Osteoblast (primary cell): ENCODE measurements around the gene GAMT. TPM values are rescaled to one million over a fixed set of nuclear protein-coding genes. Genes with fewer than 3 reads are reported as not detected.

ENCODE experiments used
- DNase-seq: peaks from one replicate; pipeline ENCODE4 v3.0.0; 2011; ENCODE audit warnings: low spot score, mixed read lengths; ENCODE audit not compliant: insufficient read length; ENCODE audit errors: missing footprints
- H2AFZ ChIP-seq: 2 replicates; pipeline ENCODE4 v1.6.0; 2011; ENCODE audit warnings: mild to moderate bottlenecking, low read length
- H3K27ac ChIP-seq: 2 replicates; pipeline ENCODE4 v1.5.1; 2011; ENCODE audit warnings: mild to moderate bottlenecking, low read depth, low read length, moderate library complexity
- H3K27me3 ChIP-seq: 2 replicates; pipeline ENCODE4 v1.6.0; 2012; ENCODE audit warnings: mild to moderate bottlenecking, control low read depth, inconsistent platforms, low read length, moderate library complexity; ENCODE audit not compliant: insufficient read depth
- H3K36me3 ChIP-seq: 2 replicates; pipeline ENCODE4 v1.5.1; 2011; ENCODE audit warnings: mild to moderate bottlenecking, low read length, control low read depth, moderate library complexity; ENCODE audit not compliant: insufficient read depth
- H3K4me1 ChIP-seq: 2 replicates; pipeline ENCODE4 v1.5.1; 2011; ENCODE audit warnings: mild to moderate bottlenecking, low read length, control low read depth, moderate library complexity; ENCODE audit not compliant: insufficient read depth
- H3K4me2 ChIP-seq: 2 replicates; pipeline ENCODE4 v1.6.0; 2011; ENCODE audit warnings: mild to moderate bottlenecking, low read length; ENCODE audit not compliant: insufficient read depth
- H3K4me3 ChIP-seq: fragments of 200-600 bp; sonication (generic); 3 replicates; pipeline ENCODE4 v1.5.1; 2012; ENCODE audit warnings: mild to moderate bottlenecking, low read length, inconsistent platforms; ENCODE audit not compliant: insufficient read depth
- H3K79me2 ChIP-seq: 2 replicates; pipeline ENCODE4 v1.6.0; 2012; ENCODE audit warnings: mild to moderate bottlenecking, low read length, control low read depth, inconsistent platforms; ENCODE audit not compliant: insufficient read depth
- H3K9me3 ChIP-seq: 2 replicates; pipeline ENCODE4 v1.5.1; 2011; ENCODE audit warnings: low read depth, low read length, control low read depth
- H4K20me1 ChIP-seq: 2 replicates; pipeline ENCODE4 v1.6.0; 2012; ENCODE audit warnings: mild to moderate bottlenecking, low read length, control low read depth; ENCODE audit not compliant: insufficient read depth
- CTCF ChIP-seq: IDR thresholded peaks from 2 replicates; pipeline ENCODE4 v1.5.1; 2011; ENCODE audit warnings: mild to moderate bottlenecking, low read depth, low read length, moderate library complexity; ENCODE audit errors: extremely low read depth
- total RNA-seq: library from RNA; depleted of rRNA; stranded (reverse); fragments of >200 nt; gene quantifications from 2 replicates; pipeline ENCODE4 v1.2.3, GENCODE V29; 2012

GAMT gene
- total RNA-seq, 1 donor: 25.0 TPM

- TF ChIP-seq CTCF: peak; percentile 72
- Histone ChIP-seq H3K27ac (no peak overlapping the region), H3K79me2 (peaks cover 17% of the 10 kb centered on the region), H3K4me3 (peak overlapping the region; percentile 33), H3K9me3 (no peaks in the 10 kb centered on the region), H3K4me1 (peaks cover 3% of the 10 kb centered on the region), H3K4me2 (peak overlapping the region; percentile 55), H2AFZ (no peak overlapping the region), H4K20me1 (peaks cover 53% of the 10 kb centered on the region), H3K27me3 (peaks cover 45% of the 10 kb centered on the region), H3K36me3 (peaks cover 30% of the 10 kb centered on the region)
- DNase-seq: peak; percentile 100
Observed at GRCh38 chr19:1445185-1445931, 44.0 kb upstream of the GAMT start.

DNA sequence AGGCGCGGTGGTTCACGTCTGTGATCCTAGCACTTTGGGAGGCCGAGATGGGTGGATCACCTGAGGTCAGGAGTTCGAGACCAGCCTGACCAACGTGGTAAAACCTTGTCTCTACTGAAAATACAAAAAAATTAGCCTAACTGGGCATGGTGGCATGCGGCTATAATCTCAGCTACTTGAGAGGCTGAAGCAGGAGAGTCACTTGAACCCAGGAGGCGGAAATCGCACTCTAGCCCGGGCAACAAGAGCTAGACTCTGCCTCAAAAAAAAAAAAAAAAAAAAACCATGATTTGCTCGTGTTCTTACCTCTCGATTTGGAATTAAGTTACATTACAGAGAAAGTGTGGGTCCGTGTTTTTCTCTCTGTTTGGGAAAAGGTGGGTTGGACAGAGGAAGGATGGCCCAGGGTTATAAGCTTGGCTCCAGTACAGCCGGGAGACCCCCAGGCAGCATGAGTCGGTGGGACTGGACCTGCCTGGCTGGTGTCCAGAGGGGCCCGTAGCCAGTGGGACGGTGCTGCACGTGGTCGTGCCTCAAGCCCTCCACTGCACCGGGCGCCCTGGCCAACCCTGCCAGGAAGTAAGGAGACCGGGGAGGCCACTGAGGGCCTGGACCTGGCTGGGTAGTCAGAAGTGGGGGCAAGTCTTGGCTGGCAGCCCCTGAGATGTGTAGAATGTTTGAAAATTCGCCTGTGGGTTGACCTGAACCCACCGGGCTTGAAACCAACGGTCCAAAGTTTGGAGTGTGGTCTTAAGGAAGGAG, 40.5 kb upstream of the GAMT start:
- Histone ChIP-seq H3K79me2 (peaks cover 38% of the 10 kb centered on the region), H3K9me3 (no peaks in the 10 kb centered on the region), H3K27me3 (peaks cover 13% of the 10 kb centered on the region), H3K4me2 (no peak overlapping the region), H2AFZ (no peak overlapping the region), H3K4me3 (no peak overlapping the region), H3K4me1 (peaks cover 9% of the 10 kb centered on the region), H3K27ac (no peak overlapping the region), H3K36me3 (peaks cover 38% of the 10 kb centered on the region), H4K20me1 (peaks cover 58% of the 10 kb centered on the region)
- TF ChIP-seq CTCF: no peak
- no peak for DNase-seq

- Histone ChIP-seq H3K4me2 (no peak overlapping the region), H3K36me3 (peaks cover 38% of the 10 kb centered on the region)
Observed at GRCh38 chr19:1441022-1441426, 39.7 kb upstream of the GAMT start.

More at GRCh38 chr19:1441022-1441426, 39.7 kb upstream of the GAMT start:
- Histone ChIP-seq H4K20me1 (peaks cover 61% of the 10 kb centered on the region), H3K27me3 (peaks cover 5% of the 10 kb centered on the region), H2AFZ (no peak overlapping the region), H3K4me3 (no peak overlapping the region), H3K9me3 (no peaks in the 10 kb centered on the region), H3K79me2 (peaks cover 38% of the 10 kb centered on the region), H3K4me1 (peaks cover 15% of the 10 kb centered on the region), H3K27ac (no peak overlapping the region)
- DNase-seq: no peak
- no peak for TF ChIP-seq CTCF
